KBM-7 (cell line): Measurements from ENCODE around the gene PRKN.

Source experiments
- DNase-seq: peaks from one replicate; pipeline ENCODE4 v3.0.0-alpha.2; 2015
- in situ Hi-C: fragments of 300-500 bp; cut with MboI; formaldehyde crosslinking; loops from 2 replicates; pipeline ENCODE4 v1.14.3; 2020; ENCODE audit warnings: low sequenced_read_pairs, low pct_unique_long_range_greater_than_20kb, mixed read lengths

Gene PRKN

DNA sequence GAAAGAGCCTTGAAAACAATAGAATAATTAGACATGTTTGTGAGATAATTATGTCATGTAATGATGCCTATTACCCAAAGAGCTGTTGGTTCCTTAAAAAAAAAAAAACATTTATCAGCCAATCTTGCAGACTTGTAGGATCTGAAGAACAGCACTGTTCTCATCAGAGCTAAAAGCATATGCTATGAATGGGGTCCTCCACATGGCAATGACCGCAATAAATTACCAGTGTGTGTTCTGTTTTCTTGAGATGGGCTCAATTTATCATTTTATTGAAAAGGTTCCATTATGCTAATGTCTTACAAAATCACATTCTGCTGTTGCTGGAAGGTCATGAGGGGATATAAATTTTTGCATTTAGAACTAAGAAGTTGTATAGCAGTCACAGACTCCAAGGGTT is 484.7 kb downstream of the PRKN start:
- in situ Hi-C loops, result no loop called here

DNA sequence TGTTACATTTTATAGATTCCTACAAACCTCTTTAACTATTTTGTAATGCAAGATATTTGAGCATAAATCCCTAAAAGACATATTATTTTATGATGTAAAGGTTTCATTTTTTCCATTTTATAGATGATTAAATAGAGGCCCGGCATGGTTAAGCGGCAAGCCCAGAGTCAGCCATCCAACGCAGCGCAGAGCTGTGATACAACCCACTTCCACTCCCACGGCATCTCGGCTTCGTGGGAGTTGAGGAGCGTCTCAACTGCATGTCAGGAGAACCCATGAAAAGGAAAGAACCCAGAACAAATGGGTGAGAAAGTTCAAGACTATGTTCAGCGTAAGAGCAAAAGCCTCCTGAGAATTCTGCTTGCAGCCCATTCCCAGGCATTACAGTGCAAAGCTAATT is 488.2 kb downstream of the PRKN start:
- DNase-seq, result no peak
- in situ Hi-C loops, result no loop called here

More for the DNA sequence above, 484.7 kb downstream of the PRKN start:
- no peak for DNase-seq

GRCh38 chr6:162238675-162239074 is 488.9 kb downstream of the PRKN start:
- no peak for DNase-seq
- in situ Hi-C loops, result no loop called here

- no peak for DNase-seq
- in situ Hi-C loops, result no loop called here
Observed at GRCh38 chr6:162237331-162237730, 490.2 kb downstream of the PRKN start.

DNA sequence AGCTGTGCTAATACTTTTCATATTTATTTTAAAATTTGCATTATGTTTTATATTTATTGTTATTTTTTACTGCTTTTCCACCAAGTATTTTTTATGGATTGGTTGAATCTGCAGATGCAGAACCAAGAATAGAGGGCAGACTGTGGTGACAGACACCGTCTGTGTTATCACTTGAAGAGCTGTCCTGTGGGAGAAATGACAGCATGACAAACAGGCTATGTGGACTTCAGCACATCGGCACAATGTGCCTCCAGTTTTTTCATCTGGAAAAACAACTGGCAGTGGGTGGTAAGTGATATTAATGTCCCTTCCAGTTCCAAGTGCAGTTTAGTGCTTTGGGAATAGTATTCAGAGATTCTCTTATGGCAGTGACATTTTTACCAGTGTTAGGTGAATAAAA is 492.9 kb downstream of the PRKN start:
- in situ Hi-C loops, result no loop called here

GRCh38 chr6:162230147-162230752 is 497.3 kb downstream of the PRKN start:
- DNase-seq, result no peak
- in situ Hi-C loops, result no loop called here

More for the DNA sequence above, 492.9 kb downstream of the PRKN start:
- no peak for DNase-seq

DNA sequence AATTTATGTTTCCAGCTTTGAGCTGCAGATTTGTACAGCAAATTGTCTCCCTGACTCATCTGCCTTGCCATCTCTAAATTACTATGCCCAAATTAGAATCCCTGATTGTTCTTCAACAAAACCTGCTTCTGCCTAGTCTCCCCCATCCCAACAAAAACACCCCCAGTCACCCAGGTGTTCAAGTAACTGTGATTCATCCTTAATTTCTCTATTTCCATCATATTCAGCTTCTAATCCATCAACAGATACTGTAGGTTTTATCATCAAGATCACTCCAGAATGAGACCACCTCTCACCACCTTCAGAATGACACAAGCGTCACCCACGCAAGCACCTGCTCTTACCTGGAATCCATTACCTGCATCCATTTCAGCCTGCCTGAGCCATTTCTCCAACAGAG is 498.5 kb downstream of the PRKN start:
- in situ Hi-C loops, result no loop called here
- no peak for DNase-seq

GRCh38 chr6:162226803-162227202 is 500.8 kb downstream of the PRKN start:
- in situ Hi-C loops, result no loop called here
- no peak for DNase-seq

DNA sequence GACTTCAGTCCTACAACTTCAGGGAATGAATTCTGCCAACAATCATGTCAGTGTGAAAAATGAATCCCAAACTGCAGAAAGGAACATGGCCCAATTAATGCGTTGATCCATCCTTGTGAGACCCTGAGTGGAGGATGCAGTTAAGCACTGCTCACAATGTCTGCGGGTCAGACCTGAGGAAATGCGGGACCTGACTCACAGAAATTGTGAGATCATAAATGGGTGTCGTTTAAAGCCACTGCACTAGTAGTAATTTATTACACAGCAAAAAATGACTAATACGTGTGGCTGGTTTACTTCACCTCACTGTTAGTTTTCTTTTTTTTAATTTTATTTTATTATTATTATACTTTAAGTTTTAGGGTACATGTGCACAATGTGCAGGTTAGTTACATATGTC is 505.0 kb downstream of the PRKN start:
- no peak for DNase-seq
- in situ Hi-C loops, result no loop called here

GRCh38 chr6:162220876-162221275 is 506.7 kb downstream of the PRKN start:
- no peak for DNase-seq

GRCh38 chr6:162219266-162219665 is 508.3 kb downstream of the PRKN start:
- in situ Hi-C loops, result no loop called here

More at GRCh38 chr6:162220876-162221275, 506.7 kb downstream of the PRKN start:
- in situ Hi-C loops, result no loop called here

GRCh38 chr6:162217811-162218493 is 509.6 kb downstream of the PRKN start:
- in situ Hi-C loops, result no loop called here
- DNase-seq, result no peak

More at GRCh38 chr6:162219266-162219665, 508.3 kb downstream of the PRKN start:
- DNase-seq, result no peak

DNA sequence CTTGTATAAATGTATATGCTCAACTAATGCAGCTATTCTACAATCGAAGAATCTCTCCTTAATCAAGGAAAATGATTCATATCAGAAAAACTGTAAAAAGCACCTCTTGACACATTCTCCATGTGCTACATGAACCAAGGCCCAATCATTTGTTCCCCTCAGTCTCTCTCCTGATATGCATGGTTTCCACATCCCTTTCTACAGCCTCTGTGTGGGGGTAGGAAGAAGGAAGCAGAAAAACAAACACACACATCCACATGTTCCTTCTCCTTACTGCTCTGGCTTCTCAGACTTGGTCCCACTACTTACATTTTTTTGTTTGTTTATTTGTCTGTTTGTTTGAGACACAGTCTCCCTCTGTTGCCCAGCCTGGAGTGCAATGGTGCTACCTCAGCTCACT is 510.5 kb downstream of the PRKN start:
- no peak for DNase-seq
- in situ Hi-C loops, result no loop called here

- in situ Hi-C loops, result no loop called here
Observed at GRCh38 chr6:162211777-162212176, 515.8 kb downstream of the PRKN start.

DNA sequence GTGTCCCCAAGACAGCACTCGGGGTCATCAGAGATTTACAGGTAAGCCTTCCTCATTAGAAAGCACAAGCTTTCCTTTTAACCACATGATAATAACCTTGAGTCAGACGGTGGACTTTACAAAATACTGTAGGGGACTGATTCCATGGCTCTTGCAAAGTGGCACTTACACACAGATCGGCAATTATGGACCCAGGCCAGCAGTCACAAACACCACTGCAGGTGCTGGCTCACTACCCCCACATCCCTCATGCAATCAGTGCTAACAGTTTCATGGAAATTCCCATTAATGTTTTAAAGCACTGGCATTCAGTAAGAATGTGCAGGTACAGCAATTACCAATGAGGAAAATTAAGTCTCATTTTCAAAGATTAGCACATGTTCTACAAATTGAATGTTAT is 516.5 kb downstream of the PRKN start:
- DNase-seq, result no peak
- in situ Hi-C loops, result no loop called here

More at GRCh38 chr6:162211777-162212176, 515.8 kb downstream of the PRKN start:
- no peak for DNase-seq

DNA sequence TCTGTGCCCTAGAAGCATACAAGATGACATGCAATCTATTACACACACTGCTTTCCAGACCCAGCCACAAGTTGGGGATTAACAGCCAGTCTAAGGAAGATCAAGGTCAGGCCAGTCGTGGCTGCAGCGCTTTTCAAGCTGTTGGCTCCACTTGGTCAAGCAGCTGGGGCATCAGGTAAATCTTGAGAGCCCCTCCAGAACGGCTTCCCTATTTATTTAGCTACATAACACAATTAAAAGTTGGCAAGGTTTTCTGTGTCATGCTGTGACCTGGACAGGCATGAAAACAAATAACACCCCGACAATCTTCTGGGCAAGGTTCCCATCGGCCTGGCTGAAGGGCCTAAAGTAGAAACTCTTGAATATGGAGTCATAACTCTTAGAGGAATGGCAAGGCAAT is 524.3 kb downstream of the PRKN start:
- in situ Hi-C loops, result no loop called here
- DNase-seq, result no peak

- no peak for DNase-seq
- in situ Hi-C loops, result no loop called here
Observed at GRCh38 chr6:162200945-162201690, 526.4 kb downstream of the PRKN start.

- DNase-seq, result no peak
- in situ Hi-C loops, result no loop called here
Observed at GRCh38 chr6:162200041-162200440, 527.5 kb downstream of the PRKN start.

DNA sequence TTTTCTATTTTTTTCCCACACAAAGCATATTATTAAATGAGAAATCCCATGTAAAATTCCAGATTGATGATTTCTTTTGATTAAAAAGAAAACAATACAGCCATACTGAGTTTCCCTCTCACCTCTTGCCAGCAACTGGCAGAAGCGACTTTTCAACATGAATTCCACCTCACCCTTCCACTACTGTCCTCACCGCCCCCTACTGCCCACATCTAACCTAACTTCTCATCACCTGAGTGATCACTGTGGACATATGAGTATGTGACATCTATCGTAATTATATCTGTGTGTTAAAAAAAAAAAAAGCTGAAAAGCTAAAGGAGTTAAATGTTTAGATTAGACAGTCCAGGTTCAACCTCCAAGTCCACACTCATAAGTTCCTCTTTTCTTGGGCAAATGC is 528.6 kb downstream of the PRKN start:
- no peak for DNase-seq
- in situ Hi-C loops, result no loop called here

GRCh38 chr6:162198076-162198475 is 529.5 kb downstream of the PRKN start:
- in situ Hi-C loops, result no loop called here
- DNase-seq, result no peak
